Transverse colon (tissue), 3 donors: ENCODE results near the gene PTGDR2.
"Not testable (repeated sequence)": the region's sequence is repeated elsewhere in the genome, so short reads cannot be mapped to it uniquely, and the experiment has no call there.

Experiments
- CTCF ChIP-seq, 5 experiments: fragments of 200-600 bp in 3 of 5; fragments of 450-650 bp in 2 of 5; sonication (generic) in 3 of 5; IDR thresholded peaks; 1 replicate in 2 of 5; 2 replicates in 3 of 5; pipeline ENCODE4 v1.5.1; 2016 to 2017; ENCODE audit warnings: antibody characterized with exemption in 5 of 5, inconsistent platforms in 3 of 5, mild to moderate bottlenecking in 2 of 5, moderate library complexity in 1 of 5
- EP300 ChIP-seq: sonication (generic); formaldehyde crosslinking; IDR thresholded peaks from one replicate; pipeline ENCODE4 v1.6.1; 2017; ENCODE audit warnings: antibody characterized with exemption, low read depth

- not testable (repeated sequence) for TF ChIP-seq CTCF (IDR thresholded peaks at IDR 0.05); EP300
These were observed 31.9 kb downstream of the PTGDR2 start for GRCh38 chr11:60823745-60824306.
